Spinal cord (tissue), 10 donors: Measurements from ENCODE around the gene SUSD4. TPM values are rescaled to one million over a fixed set of nuclear protein-coding genes. Genes with fewer than 3 reads are reported as not detected.

Experiments used
- DNase-seq, 6 donors: peaks; one replicate each; pipeline versions ENCODE4 v3.0.0 to v3.0.0-alpha.2; 2013 to 2015; ENCODE audit warnings: low spot score in 6 of 6, low read depth in 4 of 6
- H3K27ac ChIP-seq: one replicate; pipeline ENCODE4 v1.5.1; 2013; ENCODE audit warnings: low read depth, low read length, control low read depth
- H3K27me3 ChIP-seq: one replicate; pipeline ENCODE4 v1.6.1; 2013; ENCODE audit warnings: low read length; ENCODE audit not compliant: control insufficient read depth, insufficient read depth
- H3K36me3 ChIP-seq: one replicate; pipeline ENCODE4 v1.6.1; 2013; ENCODE audit warnings: low read length; ENCODE audit not compliant: control insufficient read depth, insufficient read depth
- H3K4me1 ChIP-seq: one replicate; pipeline ENCODE4 v1.6.1; 2013; ENCODE audit warnings: low read length; ENCODE audit not compliant: control insufficient read depth, insufficient read depth
- H3K4me3 ChIP-seq: one replicate; pipeline ENCODE4 v1.5.1; 2013; ENCODE audit warnings: low read depth, low read length, control low read depth
- H3K9me3 ChIP-seq: one replicate; pipeline ENCODE4 v1.6.1; 2013; ENCODE audit warnings: low read length; ENCODE audit not compliant: control insufficient read depth, insufficient read depth
- WGBS: methylation state at CpG from one replicate; pipeline ENCODE4 v1.1.5; 2013; ENCODE audit warnings: missing lambda C conversion rate; ENCODE audit not compliant: insufficient coverage; 5-methylcytosine and 5-hydroxymethylcytosine counted together
- polyA plus RNA-seq, 2 donors: library from polyadenylated mRNA; unstranded; fragments of 120-200 nt; gene quantifications; one replicate each; pipeline ENCODE4 v1.2.1, GENCODE V29; 2013; ENCODE audit not compliant: insufficient read length in 2 of 2
- total RNA-seq, 2 donors: library from RNA; depleted of rRNA in 1 of 2; stranded (reverse); fragments of 120-200 nt in 1 of 2; fragments of >200 nt in 1 of 2; gene quantifications; one replicate each; pipeline versions ENCODE4 v1.2.3 to v1.2.4, GENCODE V29; 2013 to 2014
- donor health status: healthy.

The SUSD4 gene
- total and polyA plus RNA-seq, 4 donors, result 20.2 to 54.4 (median 42.8) TPM

DNA sequence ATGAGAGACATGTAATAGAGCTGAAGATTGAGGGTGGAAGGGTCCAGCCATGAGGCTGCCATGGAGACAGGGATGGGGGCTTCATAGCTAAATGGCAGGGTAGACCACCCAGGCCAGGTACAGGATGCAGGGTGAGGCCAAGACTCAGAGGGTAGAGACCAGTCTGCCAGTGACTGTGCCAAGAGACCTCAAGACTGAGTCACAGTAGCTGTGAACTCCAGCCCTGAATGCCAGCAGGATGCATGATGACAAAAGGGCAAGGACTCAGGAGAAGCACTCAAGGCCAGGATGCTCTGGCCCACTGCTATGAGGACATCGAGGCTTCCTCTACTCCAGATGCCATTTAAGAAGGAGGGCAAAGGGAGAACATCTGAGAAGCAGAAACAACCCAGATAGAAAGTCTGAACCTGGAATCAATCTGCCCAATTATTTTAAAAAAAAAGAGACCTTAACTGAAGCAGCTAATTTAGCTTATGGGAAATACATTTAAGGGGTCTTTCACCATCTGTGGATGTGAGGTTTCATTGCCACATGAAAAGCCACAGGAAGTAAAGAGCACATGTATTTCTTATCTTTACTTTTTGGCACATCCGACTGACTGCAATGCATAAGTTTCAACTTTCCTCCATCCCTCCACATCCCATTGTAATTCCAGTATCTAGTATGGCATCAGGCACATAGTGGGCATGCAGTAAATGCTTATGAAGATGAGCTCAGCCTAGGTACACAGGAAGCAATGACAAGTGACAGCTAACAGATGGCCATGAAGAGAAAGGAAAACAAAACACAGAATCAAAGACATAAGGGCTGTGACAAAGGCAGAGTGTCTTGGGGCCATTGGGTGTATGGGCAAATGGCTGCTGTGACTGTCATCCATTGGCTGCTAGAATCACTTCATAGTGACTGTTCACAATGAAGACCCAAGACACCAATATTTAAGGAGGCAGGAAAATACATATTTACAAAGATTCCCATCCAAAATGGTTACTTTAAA is 40.2 kb downstream of the SUSD4 start:
- no peak overlapping the region for H3K4me3 ChIP-seq
- no CpG with 5 or more reads among the region's 2 CpGs for WGBS
- peaks cover 4% of the 10 kb centered on the region for H3K4me1 ChIP-seq
- H3K27ac ChIP-seq, result no peak overlapping the region
- no peak for DNase-seq
- H3K36me3 ChIP-seq, result no peaks in the 10 kb centered on the region
- no peaks in the 10 kb centered on the region for H3K27me3 ChIP-seq
- no peaks in the 10 kb centered on the region for H3K9me3 ChIP-seq

DNA sequence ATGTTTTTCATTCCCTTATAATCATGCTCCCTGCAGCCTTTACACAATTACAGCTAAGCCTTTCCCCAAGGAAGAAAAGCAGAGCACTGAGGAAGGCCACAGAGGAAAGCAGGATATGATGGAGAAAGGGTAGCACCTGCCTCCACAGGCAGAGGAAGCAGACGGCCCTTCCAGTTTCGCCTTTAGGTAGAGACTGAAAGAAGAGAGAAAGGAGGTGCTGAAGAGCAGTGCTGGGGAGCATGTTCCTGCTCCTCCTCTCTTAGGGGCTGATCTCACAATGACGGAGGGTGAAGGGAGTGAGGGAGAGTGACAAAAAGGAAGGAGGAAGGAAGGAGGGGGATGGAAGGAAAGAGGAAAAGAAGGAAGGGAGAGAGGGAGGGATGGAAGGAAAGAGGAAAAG is 41.1 kb downstream of the SUSD4 start:
- Histone ChIP-seq H3K27ac (no peak overlapping the region), H3K4me1 (peaks cover 4% of the 10 kb centered on the region), H3K36me3 (no peaks in the 10 kb centered on the region), H3K27me3 (no peaks in the 10 kb centered on the region), H3K4me3 (no peak overlapping the region), H3K9me3 (no peaks in the 10 kb centered on the region)
- 86% methylated on average over 3 of the region's 3 CpGs for WGBS
- no peak for DNase-seq

GRCh38 chr1:223320959-223321358 is 43.0 kb downstream of the SUSD4 start:
- H3K36me3 ChIP-seq, result no peaks in the 10 kb centered on the region
- H3K9me3 ChIP-seq, result no peaks in the 10 kb centered on the region
- no peak overlapping the region for H3K27ac ChIP-seq
- H3K27me3 ChIP-seq, result no peaks in the 10 kb centered on the region
- H3K4me1 ChIP-seq, result peaks cover 4% of the 10 kb centered on the region
- no peak for DNase-seq
- 92% methylated on average over 4 of the region's 6 CpGs for WGBS
- H3K4me3 ChIP-seq, result no peak overlapping the region

GRCh38 chr1:223319905-223320580 is 43.9 kb downstream of the SUSD4 start:
- DNase-seq, result no peak
- Histone ChIP-seq H3K9me3 (no peaks in the 10 kb centered on the region), H3K4me3 (no peak overlapping the region), H3K27me3 (no peaks in the 10 kb centered on the region), H3K27ac (no peak overlapping the region), H3K36me3 (no peaks in the 10 kb centered on the region), H3K4me1 (peaks cover 4% of the 10 kb centered on the region)
- 63% methylated on average over 2 of the region's 11 CpGs for WGBS

GRCh38 chr1:223319398-223319797 is 44.6 kb downstream of the SUSD4 start:
- 67% methylated on average over 1 of the region's 3 CpGs for WGBS
- Histone ChIP-seq H3K4me3 (no peak overlapping the region), H3K4me1 (peaks cover 4% of the 10 kb centered on the region), H3K27me3 (no peaks in the 10 kb centered on the region), H3K36me3 (no peaks in the 10 kb centered on the region), H3K9me3 (no peaks in the 10 kb centered on the region), H3K27ac (no peak overlapping the region)
- DNase-seq, result no peak

DNA sequence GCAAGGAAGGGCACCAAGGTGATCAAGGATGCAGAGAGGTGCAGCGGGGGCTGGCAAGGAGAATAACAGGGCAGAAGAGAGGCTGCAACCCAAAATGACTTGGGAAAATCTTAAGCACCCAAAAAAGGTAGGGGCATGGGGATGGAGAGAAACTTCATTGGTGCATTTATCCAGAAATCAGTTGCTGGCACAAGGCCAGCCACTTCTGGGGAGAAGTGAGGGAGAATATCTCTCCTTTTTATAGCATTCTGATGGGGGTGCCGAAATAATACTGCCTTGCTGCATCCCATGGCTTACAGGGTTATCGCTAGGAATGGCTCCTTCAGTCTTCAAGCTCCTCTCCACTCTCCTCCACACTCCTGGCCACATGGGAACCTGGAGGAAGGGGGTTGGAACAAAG is 47.9 kb downstream of the SUSD4 start:
- 86% methylated on average over 1 of the region's 3 CpGs for WGBS
- Histone ChIP-seq H3K4me3 (no peak overlapping the region), H3K9me3 (no peaks in the 10 kb centered on the region), H3K27me3 (no peaks in the 10 kb centered on the region), H3K27ac (no peak overlapping the region), H3K4me1 (peaks cover 4% of the 10 kb centered on the region), H3K36me3 (no peaks in the 10 kb centered on the region)
- DNase-seq, result no peak

DNA sequence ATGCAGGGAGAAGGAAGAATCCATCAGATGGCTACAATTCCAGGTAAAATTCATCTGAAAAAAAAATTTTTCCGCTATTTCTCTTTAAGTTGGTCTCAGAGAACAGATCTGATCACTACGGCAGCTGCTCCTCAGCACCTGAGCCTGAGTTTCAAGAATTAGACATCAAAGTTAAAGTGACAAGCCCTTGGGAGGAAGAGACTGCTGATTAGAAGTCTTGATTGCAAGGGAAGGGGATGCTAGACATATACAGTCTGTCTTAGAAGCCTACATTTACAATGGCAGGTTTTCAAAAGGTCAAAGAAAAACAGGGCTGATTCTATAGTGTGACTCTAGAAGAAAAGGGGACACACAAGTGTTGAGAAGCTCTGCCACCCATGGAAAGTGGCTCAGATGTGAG is 48.3 kb downstream of the SUSD4 start:
- DNase-seq, result no peak
- no peaks in the 10 kb centered on the region for H3K36me3 ChIP-seq
- peaks cover 4% of the 10 kb centered on the region for H3K4me1 ChIP-seq
- H3K9me3 ChIP-seq, result no peaks in the 10 kb centered on the region
- 65% methylated on average over 2 of the region's 2 CpGs for WGBS
- H3K4me3 ChIP-seq, result no peak overlapping the region
- no peak overlapping the region for H3K27ac ChIP-seq
- H3K27me3 ChIP-seq, result no peaks in the 10 kb centered on the region

GRCh38 chr1:223313415-223313754 is 50.6 kb downstream of the SUSD4 start:
- no peak for DNase-seq
- no peaks in the 10 kb centered on the region for H3K4me1 ChIP-seq
- H3K4me3 ChIP-seq, result no peak overlapping the region
- no peaks in the 10 kb centered on the region for H3K36me3 ChIP-seq
- no peak overlapping the region for H3K27ac ChIP-seq
- H3K27me3 ChIP-seq, result no peaks in the 10 kb centered on the region
- no peaks in the 10 kb centered on the region for H3K9me3 ChIP-seq

DNA sequence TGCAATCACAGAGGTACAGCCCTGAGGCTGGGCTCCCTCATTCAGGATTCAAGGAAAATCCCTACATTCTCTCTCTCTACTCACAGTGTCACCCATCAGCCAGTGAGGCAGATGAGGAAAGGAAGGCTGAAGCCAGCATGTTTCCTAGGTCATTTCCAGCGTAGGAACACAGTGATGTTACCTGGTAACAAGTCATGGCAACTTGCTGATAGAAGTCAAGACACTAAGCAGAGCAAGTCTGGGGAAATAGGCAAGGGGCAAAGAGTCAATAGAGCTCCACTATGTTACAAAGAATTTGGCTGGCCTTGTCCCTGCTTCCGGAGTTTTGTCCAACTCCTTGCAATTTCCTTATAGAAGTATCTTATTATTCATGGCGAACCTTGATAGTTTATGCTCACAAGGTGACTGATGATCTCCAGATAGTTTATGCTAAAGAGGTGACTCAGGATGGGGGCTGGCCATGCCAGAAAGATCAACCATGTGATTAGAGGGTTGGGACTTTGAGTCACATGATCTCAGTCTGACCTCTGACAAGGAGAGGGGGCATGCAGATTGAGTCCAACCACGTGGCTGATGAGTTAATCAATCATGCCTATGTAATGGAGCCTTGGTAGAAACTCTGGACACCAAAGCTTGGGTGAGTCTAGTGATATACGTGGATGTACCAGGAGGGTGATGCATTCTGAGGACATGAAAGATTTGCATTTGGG is 51.1 kb downstream of the SUSD4 start:
- H3K9me3 ChIP-seq, result no peaks in the 10 kb centered on the region
- H3K4me3 ChIP-seq, result no peak overlapping the region
- 85% methylated on average over 2 of the region's 5 CpGs for WGBS
- H3K27me3 ChIP-seq, result no peaks in the 10 kb centered on the region
- H3K36me3 ChIP-seq, result no peaks in the 10 kb centered on the region
- no peaks in the 10 kb centered on the region for H3K4me1 ChIP-seq
- H3K27ac ChIP-seq, result no peak overlapping the region
- DNase-seq, result no peak
